Measurements from ENCODE around the gene AP2M1.
A peak's percentile ranks its signal among the peaks of the same experiment; 100 is the strongest.

The AP2M1 gene

GRCh38 chr3:184178521-184179138 is 4.0 kb downstream of the AP2M1 start:
- DNase-seq (ENCODE audit: low read depth in 2 of 2): no peak

GRCh38 chr3:184180165-184180564 is 5.5 kb downstream of the AP2M1 start:
- DNase-seq (ENCODE audit: low read depth in 2 of 2): no peak

GRCh38 chr3:184181596-184181995 is 6.9 kb downstream of the AP2M1 start:
- DNase-seq (ENCODE audit: low read depth in 2 of 2): no peak

GRCh38 chr3:184183679-184184078 is 9.0 kb downstream of the AP2M1 start:
- no peak for DNase-seq (ENCODE audit: low read depth in 2 of 2)

GRCh38 chr3:184184546-184185230 is 10.0 kb downstream of the AP2M1 start:
- DNase-seq (ENCODE audit: low read depth in 2 of 2): no peak

GRCh38 chr3:184185461-184186183 is 11.0 kb downstream of the AP2M1 start:
- peak; percentile 98 to 99 for DNase-seq (ENCODE audit: low read depth in 2 of 2)

GRCh38 chr3:184186184-184186901 is 11.7 kb downstream of the AP2M1 start, which contains the start of gene ABCF3:
Gene ABCF3, plus strand, starts transcription at chr3:184186199. Its CDS starts 9 bp downstream, at chr3:184186208.
- no peak for DNase-seq (ENCODE audit: low read depth in 2 of 2)

GRCh38 chr3:184186902-184187207 is 12.2 kb downstream of the AP2M1 start:
- DNase-seq (ENCODE audit: low read depth in 2 of 2): no peak

- no peak for DNase-seq (ENCODE audit: low read depth in 2 of 2)
These were observed 13.4 kb downstream of the AP2M1 start for GRCh38 chr3:184188080-184188479.

GRCh38 chr3:184189421-184189820 is 14.8 kb downstream of the AP2M1 start:
- no peak for DNase-seq (ENCODE audit: low read depth in 2 of 2)

GRCh38 chr3:184192889-184193288 is 18.2 kb downstream of the AP2M1 start:
- DNase-seq (ENCODE audit: low read depth in 2 of 2): no peak

- no peak for DNase-seq (ENCODE audit: low read depth in 2 of 2)
These were observed 19.4 kb downstream of the AP2M1 start for GRCh38 chr3:184193991-184194539.

GRCh38 chr3:184196536-184196935 is 21.9 kb downstream of the AP2M1 start:
- DNase-seq (ENCODE audit: low read depth in 2 of 2): no peak

GRCh38 chr3:184198509-184198908 is 23.9 kb downstream of the AP2M1 start:
- no peak for DNase-seq (ENCODE audit: low read depth in 2 of 2)

GRCh38 chr3:184200825-184201224 is 26.2 kb downstream of the AP2M1 start:
- no peak for DNase-seq (ENCODE audit: low read depth in 2 of 2)

- no peak for DNase-seq (ENCODE audit: low read depth in 2 of 2)
These were observed 28.9 kb downstream of the AP2M1 start for GRCh38 chr3:184203526-184203925.

- no peak for DNase-seq (ENCODE audit: low read depth in 2 of 2)
These were observed 34.7 kb downstream of the AP2M1 start for GRCh38 chr3:184209146-184209923.

GRCh38 chr3:184211297-184211696 is 36.6 kb downstream of the AP2M1 start:
- DNase-seq (ENCODE audit: low read depth in 2 of 2): no peak

GRCh38 chr3:184211718-184212117 is 37.1 kb downstream of the AP2M1 start:
- DNase-seq (ENCODE audit: low read depth in 2 of 2): no peak

- no peak for DNase-seq (ENCODE audit: low read depth in 2 of 2)
These were observed 44.2 kb downstream of the AP2M1 start for GRCh38 chr3:184218814-184219213.

GRCh38 chr3:184222521-184222920 is 47.9 kb downstream of the AP2M1 start:
- DNase-seq (ENCODE audit: low read depth in 2 of 2): no peak

All from stimulated activated CD4-positive, alpha-beta T cell treated with anti-CD3 and anti-CD28 coated beads, Interleukin-15, amount 100 ng/mL, for 48 hours (primary cell).